Effector memory CD4-positive, alpha-beta T cell (primary cell): ENCODE data around the gene CBX5.
"Not testable (repeated sequence)": the region's sequence is repeated elsewhere in the genome, so short reads cannot be mapped to it uniquely, and the experiment has no call there.

ENCODE experiments used
- DNase-seq, 3 donors: peaks; one replicate each; pipeline ENCODE4 v3.0.0-alpha.2; 2020
- H3K27ac ChIP-seq: 2 replicates; pipeline ENCODE4 v1.7.0; 2013; ENCODE audit warnings: mild to moderate bottlenecking, low read length, moderate library complexity; ENCODE audit not compliant: insufficient read depth, poor library complexity, severe bottlenecking
- H3K27me3 ChIP-seq: replicated peaks from 2 replicates; pipeline ENCODE4 v1.7.0; 2013; ENCODE audit warnings: mild to moderate bottlenecking, low read length; ENCODE audit not compliant: insufficient read depth, control insufficient read depth, poor library complexity, severe bottlenecking
- H3K36me3 ChIP-seq: 2 replicates; pipeline ENCODE4 v1.7.0; 2013; ENCODE audit warnings: mild to moderate bottlenecking, low read length, moderate library complexity; ENCODE audit not compliant: control insufficient read depth, insufficient read depth
- H3K4me1 ChIP-seq: 2 replicates; pipeline ENCODE4 v1.7.0; 2013; ENCODE audit warnings: low read length, mild to moderate bottlenecking; ENCODE audit not compliant: control insufficient read depth, insufficient read depth, poor library complexity, severe bottlenecking
- H3K4me3 ChIP-seq: 2 replicates; pipeline ENCODE4 v1.7.0; 2013; ENCODE audit warnings: low read length, low read depth, mild to moderate bottlenecking; ENCODE audit not compliant: insufficient read depth, poor library complexity, severe bottlenecking
- H3K9me3 ChIP-seq: 2 replicates; pipeline ENCODE4 v1.7.0; 2013; ENCODE audit warnings: mild to moderate bottlenecking, low read length, moderate library complexity; ENCODE audit not compliant: control insufficient read depth

The CBX5 gene

GRCh38 chr12:54294152-54294952 lies 14.4 kb upstream of the CBX5 start:
- H3K36me3 ChIP-seq = no peaks in the 10 kb centered on the region
- no peaks in the 10 kb centered on the region for H3K9me3 ChIP-seq
- no peak overlapping the region for H3K27ac ChIP-seq
- no peaks in the 10 kb centered on the region for H3K4me1 ChIP-seq
- no peak overlapping the region for H3K4me3 ChIP-seq
- H3K27me3 ChIP-seq = no peaks in the 10 kb centered on the region
- peak in 2 of 3 donors; percentile 19 to 42 for DNase-seq

DNA sequence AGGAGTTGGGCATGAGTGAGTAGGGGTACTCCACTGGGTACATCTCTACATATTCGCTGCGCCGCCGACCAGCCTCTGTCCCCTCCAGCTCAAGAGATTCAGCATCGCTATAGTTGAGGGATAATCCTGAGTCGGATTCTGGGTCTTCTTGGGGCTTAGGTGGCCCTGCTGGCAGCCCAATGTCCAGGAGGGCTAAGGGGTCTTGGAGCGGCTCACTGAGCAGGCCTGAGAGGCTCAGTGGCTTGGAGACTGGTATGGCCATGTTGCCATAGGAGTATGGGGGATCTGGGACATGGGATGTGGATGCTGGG lies 13.0 kb upstream of the CBX5 start:
- no peak overlapping the region for H3K27ac ChIP-seq

DNA sequence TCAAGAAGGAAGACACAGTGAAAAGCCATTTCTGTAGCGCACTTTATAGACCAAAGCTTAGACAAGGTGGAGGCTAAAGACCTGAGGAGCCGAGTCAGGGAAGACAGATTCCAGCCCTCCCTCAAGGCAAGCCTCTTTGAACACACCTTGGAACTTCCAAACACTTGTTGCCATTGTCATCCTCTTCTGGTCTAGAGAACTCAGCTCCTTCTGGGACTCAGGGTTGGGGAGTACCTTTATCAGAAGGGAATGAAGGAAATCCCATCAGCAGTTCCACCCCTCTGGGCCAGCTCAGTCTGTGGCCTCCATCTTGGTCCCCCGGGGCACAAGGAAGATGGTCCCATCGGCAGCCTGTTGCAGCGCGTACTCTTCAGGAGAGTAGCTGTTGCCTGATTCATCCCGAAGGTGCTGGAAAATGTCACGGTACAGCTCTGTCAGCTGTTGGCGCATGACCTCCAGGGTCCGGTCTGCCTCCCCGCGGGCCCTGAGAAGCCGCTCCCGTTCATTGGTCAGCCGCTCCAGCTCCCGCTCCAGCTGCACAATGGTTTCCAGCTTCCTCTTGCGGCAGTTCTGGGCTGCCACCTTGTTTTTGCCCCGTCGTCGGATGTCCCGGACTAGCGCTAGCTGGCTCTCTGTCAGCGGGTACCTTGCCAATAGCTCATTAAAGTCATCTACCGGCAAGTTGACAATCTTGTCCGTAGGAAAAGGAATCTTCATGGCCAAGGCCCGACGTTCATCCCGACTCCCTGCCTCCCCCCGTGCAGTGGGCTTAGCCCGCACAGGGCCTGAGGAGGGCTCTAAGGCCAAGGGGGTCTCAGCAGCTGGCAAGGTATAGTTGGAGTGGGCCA lies 12.4 kb upstream of the CBX5 start:
- H3K4me3 ChIP-seq = no peak overlapping the region
- no peak overlapping the region for H3K27ac ChIP-seq
- H3K9me3 ChIP-seq = no peaks in the 10 kb centered on the region
- no peaks in the 10 kb centered on the region for H3K27me3 ChIP-seq
- peaks cover 8% of the 10 kb centered on the region for H3K36me3 ChIP-seq
- no peaks in the 10 kb centered on the region for H3K4me1 ChIP-seq
- DNase-seq = no peak

More for the DNA sequence above, 13.0 kb upstream of the CBX5 start:
- H3K27me3 ChIP-seq = no peaks in the 10 kb centered on the region
- no peaks in the 10 kb centered on the region for H3K4me1 ChIP-seq
- H3K36me3 ChIP-seq = peaks cover 2% of the 10 kb centered on the region
- H3K4me3 ChIP-seq = no peak overlapping the region
- H3K9me3 ChIP-seq = no peaks in the 10 kb centered on the region
- DNase-seq = no peak

GRCh38 chr12:54287261-54288157 lies 7.6 kb upstream of the CBX5 start:
- DNase-seq = no peak
- H3K27ac ChIP-seq = no peak overlapping the region

DNA sequence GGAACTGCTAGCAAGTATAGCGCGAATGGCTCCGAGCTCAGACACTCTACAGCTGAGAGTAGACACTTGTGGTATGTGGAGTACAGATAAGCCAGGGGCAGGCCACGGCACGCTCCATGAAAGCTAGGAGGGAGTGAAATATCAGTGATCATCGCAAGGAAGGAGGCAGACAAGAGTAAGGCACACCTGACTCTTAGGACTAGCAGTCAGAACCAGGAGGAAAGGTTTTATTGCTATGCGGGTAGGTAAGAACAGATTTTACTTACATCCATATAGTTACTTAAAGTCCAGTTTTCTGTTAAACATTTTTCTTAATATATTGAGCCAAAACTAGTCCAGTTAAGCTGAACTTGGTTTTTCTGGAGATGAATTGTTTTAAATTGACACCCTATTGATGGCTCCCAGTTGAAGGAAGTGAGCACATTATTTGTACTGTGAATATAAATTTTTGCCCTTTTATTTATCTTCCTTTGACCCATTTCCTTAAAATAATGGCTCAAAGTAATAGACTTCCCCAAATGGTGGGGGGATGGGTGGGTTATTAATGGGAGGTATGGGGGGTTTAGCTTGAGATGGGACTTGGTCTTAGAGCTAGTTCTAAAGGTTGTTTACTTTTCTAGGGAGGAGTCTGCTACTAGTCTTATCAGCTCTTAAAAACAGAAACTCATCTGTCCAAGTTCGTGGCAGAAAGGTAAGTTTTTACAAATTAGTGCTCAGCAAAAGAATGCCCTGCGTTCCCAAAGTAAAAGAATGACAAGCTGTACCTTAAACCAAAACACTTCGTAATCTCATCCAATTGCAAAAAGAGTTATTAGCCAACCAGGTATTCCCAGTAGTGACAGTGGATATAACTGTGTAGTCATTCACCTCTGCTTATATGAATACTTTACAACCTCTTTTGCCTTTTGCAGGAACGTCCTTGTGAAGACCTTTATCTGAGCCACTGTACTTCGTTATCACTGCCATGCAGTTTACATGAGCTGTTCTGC lies 6.4 kb upstream of the CBX5 start:
- H3K4me3 ChIP-seq = no peak overlapping the region
- H3K27ac ChIP-seq = no peak overlapping the region

More at GRCh38 chr12:54287261-54288157, 7.6 kb upstream of the CBX5 start:
- peaks cover 19% of the 10 kb centered on the region for H3K4me1 ChIP-seq
- H3K4me3 ChIP-seq = no peak overlapping the region
- peaks cover 51% of the 10 kb centered on the region for H3K36me3 ChIP-seq
- H3K9me3 ChIP-seq = no peaks in the 10 kb centered on the region
- no peaks in the 10 kb centered on the region for H3K27me3 ChIP-seq

DNA sequence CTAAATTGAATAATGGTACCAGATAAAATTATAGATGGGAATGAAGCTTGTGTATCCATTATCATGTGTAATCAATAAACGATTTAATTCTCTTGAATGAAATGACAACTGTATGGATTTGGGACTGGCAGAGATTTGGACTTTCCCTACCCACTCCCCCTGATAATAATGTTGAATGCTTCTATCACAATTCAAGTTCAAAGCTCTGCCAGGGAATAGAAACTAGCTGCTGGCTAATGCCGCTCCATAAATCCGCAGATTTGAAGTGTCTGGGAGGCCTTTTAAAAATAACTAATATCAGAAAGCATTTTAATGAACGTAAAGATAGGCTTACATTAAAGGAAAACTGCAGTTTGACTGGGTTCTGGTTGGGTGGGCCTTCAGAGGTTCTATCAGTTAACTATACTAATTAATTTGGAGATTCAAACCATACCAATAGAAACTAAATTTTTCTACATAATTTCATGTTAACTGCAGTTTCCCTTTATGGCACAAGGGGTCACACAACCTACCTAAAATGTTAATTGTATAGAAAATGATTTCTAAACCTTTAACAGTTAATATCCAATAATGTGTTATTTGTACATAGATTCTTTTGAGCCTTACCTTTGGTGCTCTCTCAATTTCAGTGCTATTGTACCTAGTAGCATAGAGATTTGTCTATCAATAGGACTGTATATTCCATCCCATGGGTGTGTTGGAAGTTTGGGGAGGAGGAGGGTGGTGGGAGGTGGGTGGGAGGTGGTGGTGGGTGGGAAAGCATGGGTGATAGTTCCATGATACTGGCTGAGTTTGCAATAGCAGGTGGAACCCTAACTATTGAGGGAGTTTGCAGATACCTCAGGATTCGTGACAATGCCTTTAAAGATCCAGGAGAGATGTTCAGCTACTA lies 5.5 kb upstream of the CBX5 start:
- no peaks in the 10 kb centered on the region for H3K27me3 ChIP-seq
- DNase-seq = no peak
- no peaks in the 10 kb centered on the region for H3K9me3 ChIP-seq
- H3K27ac ChIP-seq = no peak overlapping the region
- peaks cover 64% of the 10 kb centered on the region for H3K36me3 ChIP-seq
- peaks cover 31% of the 10 kb centered on the region for H3K4me1 ChIP-seq
- H3K4me3 ChIP-seq = no peak overlapping the region

More for the DNA sequence above, 6.4 kb upstream of the CBX5 start:
- Histone ChIP-seq H3K36me3 (peaks cover 63% of the 10 kb centered on the region), H3K9me3 (no peaks in the 10 kb centered on the region), H3K27me3 (no peaks in the 10 kb centered on the region), H3K4me1 (peaks cover 29% of the 10 kb centered on the region)
- DNase-seq = no peak

DNA sequence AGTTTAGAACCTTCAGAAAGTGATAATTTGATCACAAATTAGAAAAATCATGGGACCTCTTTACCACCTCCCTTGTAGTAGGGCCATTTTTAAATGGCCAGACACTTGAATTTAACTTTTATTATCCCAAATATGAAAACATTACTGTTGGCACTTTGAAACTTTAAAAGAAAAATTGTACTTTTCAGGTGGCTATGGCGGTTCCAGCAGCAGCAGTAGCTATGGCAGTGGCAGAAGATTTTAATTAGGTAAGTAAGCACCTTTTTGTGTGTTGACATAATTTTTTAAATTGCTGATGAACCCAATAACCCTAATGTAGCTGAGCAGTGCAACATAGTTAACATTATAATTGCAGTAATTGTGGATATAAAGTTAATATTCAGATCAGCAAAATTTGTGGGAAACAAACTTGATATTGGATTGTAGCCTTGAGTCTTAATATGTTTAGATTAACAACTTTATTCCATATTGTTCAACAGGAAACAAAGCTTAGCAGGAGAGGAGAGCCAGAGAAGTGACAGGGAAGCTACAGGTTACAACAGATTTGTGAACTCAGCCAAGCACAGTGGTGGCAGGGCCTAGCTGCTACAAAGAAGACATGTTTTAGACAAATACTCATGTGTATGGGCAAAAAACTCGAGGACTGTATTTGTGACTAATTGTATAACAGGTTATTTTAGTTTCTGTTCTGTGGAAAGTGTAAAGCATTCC lies 4.3 kb upstream of the CBX5 start:
- DNase-seq, H3K9me3 ChIP-seq, H3K4me3 ChIP-seq, H3K27me3 ChIP-seq: not testable (repeated sequence)
- peaks cover 31% of the 10 kb centered on the region for H3K4me1 ChIP-seq
- peak overlapping the region; percentile 52 for H3K27ac ChIP-seq
- peaks cover 64% of the 10 kb centered on the region for H3K36me3 ChIP-seq

DNA sequence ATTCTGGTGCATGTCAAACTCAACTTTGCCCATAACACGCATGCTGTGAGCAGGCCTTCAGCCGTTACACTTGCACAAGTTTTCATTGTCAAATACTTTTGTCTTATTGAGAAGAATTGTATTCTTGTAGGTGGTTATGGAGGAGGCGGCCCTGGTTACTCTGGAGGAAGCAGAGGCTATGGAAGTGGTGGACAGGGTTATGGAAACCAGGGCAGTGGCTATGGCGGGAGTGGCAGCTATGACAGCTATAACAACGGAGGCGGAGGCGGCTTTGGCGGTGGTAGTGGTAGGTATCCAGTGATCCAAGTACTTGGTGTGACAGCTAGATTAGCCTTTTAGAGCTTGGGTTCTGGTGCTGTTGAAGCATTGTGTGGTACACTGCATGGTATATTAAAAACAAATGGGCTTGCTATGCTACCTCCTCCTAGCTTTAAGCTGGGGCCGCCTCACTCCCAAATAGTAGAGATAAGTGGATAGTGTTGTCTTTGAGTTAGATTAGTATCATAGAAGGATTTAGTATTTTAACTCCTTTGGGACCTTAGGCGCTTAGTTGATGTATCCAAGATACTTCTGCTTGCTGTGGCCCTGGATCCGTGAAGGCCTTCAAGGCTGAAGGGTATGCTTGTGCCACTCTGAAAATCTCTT lies 3.1 kb upstream of the CBX5 start:
- peak overlapping the region; percentile 52 for H3K27ac ChIP-seq
- H3K36me3 ChIP-seq = peaks cover 63% of the 10 kb centered on the region
- no peaks in the 10 kb centered on the region for H3K27me3 ChIP-seq
- no peaks in the 10 kb centered on the region for H3K9me3 ChIP-seq
- H3K4me3 ChIP-seq = no peak overlapping the region
- no peak for DNase-seq
- H3K4me1 ChIP-seq = peaks cover 39% of the 10 kb centered on the region
